ENCODE data around the gene PRKD1.

PRKD1 gene

DNA sequence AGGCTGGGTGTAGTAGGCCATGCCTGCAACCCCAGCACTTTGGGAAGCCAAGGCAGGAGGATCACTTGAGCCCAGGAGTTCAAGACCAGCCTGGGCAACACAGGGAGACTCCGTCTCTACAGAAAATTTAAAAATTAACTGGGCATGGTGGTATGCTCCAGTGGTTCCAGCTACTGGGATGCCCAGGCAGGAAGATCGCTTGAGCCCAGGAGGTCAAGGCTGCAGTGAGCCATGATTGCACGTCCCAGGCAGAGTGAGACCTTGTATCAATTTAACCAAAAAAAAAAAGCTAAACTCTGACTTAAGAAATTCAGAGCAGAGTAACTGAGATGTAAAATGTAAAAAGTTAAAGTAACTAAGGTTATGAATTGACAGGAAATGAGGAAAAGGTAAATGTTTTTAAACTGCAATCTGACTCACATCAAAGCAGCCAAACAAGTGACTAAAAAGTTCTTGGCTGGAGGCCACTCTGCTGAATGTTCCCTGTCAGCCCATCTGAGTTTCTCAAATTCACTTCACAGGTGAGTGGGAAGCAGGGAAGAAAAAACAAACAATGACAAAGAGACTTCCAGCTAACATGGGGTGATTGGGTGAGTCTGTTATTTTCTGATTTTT, 21.3 kb downstream of the PRKD1 start:
- Histone ChIP-seq H3K9me2 (replicated peaks; ENCODE audit: control insufficient read depth, low read length) (no peaks in the 10 kb centered on the region), H3K4me2 (ENCODE audit: low read length) (no peak overlapping the region), H3F3A (ENCODE audit: control insufficient read depth, insufficient read depth) (no peaks in the 10 kb centered on the region), H4K20me1 (ENCODE audit: control insufficient read depth, insufficient read depth, low read depth, low read length) (no peaks in the 10 kb centered on the region), H3K27me3 (ENCODE audit: control insufficient read depth, low read length) (no peaks in the 10 kb centered on the region), H3K27ac (ENCODE audit: low read depth, low read length) (no peak overlapping the region), H3K36me3 (ENCODE audit: control insufficient read depth, low read length) (no peaks in the 10 kb centered on the region), H3K79me2 (ENCODE audit: control insufficient read depth, low read length) (no peaks in the 10 kb centered on the region), H3K4me3 (ENCODE audit: low read length) (no peak overlapping the region), H3K4me1 (ENCODE audit: control insufficient read depth, low read length) (no peaks in the 10 kb centered on the region), H3K9me3 (ENCODE audit: control insufficient read depth, insufficient read depth, low read length) (no peaks in the 10 kb centered on the region; the same call in 1 of the 2 replicates)
- TF ChIP-seq, protein P1, sequence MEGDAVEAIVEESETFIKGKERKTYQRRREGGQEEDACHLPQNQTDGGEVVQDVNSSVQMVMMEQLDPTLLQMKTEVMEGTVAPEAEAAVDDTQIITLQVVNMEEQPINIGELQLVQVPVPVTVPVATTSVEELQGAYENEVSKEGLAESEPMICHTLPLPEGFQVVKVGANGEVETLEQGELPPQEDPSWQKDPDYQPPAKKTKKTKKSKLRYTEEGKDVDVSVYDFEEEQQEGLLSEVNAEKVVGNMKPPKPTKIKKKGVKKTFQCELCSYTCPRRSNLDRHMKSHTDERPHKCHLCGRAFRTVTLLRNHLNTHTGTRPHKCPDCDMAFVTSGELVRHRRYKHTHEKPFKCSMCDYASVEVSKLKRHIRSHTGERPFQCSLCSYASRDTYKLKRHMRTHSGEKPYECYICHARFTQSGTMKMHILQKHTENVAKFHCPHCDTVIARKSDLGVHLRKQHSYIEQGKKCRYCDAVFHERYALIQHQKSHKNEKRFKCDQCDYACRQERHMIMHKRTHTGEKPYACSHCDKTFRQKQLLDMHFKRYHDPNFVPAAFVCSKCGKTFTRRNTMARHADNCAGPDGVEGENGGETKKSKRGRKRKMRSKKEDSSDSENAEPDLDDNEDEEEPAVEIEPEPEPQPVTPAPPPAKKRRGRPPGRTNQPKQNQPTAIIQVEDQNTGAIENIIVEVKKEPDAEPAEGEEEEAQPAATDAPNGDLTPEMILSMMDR (IDR thresholded peaks at IDR 0.05; ENCODE audit: low read depth, low read length, poor library complexity, severe bottlenecking) = no peak
- no peak for TF ChIP-seq EZH2phosphoT487 (IDR thresholded peaks at IDR 0.05; ENCODE audit: borderline replicate concordance, low read length)

- Histone ChIP-seq H3K79me2 (ENCODE audit: control insufficient read depth, low read length) (no peaks in the 10 kb centered on the region), H3K4me3 (ENCODE audit: low read length) (no peak overlapping the region)
- no peak for TF ChIP-seq EZH2phosphoT487 (IDR thresholded peaks at IDR 0.05; ENCODE audit: borderline replicate concordance, low read length)
- TF ChIP-seq, protein P1 (IDR thresholded peaks at IDR 0.05; ENCODE audit: low read depth, low read length, poor library complexity, severe bottlenecking) = no peak
Observed at GRCh38 chr14:29905543-29905942, 22.1 kb downstream of the PRKD1 start.

GRCh38 chr14:29900609-29901350, 26.9 kb downstream of the PRKD1 start:
- no peaks in the 10 kb centered on the region for H3K9me2 ChIP-seq (replicated peaks; ENCODE audit: control insufficient read depth, low read length)
- no peak overlapping the region for H3K4me3 ChIP-seq (ENCODE audit: low read length)
- no peaks in the 10 kb centered on the region for H3K9me3 ChIP-seq (ENCODE audit: control insufficient read depth, insufficient read depth, low read length)
- H3K27me3 ChIP-seq (ENCODE audit: control insufficient read depth, low read length) = no peaks in the 10 kb centered on the region
- no peaks in the 10 kb centered on the region for H3F3A ChIP-seq (ENCODE audit: control insufficient read depth, insufficient read depth)
- H3K4me1 ChIP-seq (ENCODE audit: control insufficient read depth, low read length) = no peaks in the 10 kb centered on the region
- no peaks in the 10 kb centered on the region for H3K36me3 ChIP-seq (ENCODE audit: control insufficient read depth, low read length)
- no peak overlapping the region for H3K4me2 ChIP-seq (ENCODE audit: low read length)
- no peaks in the 10 kb centered on the region for H3K79me2 ChIP-seq (ENCODE audit: control insufficient read depth, low read length)
- no peaks in the 10 kb centered on the region for H4K20me1 ChIP-seq (ENCODE audit: control insufficient read depth, insufficient read depth, low read depth, low read length)
- TF ChIP-seq, protein P1 (IDR thresholded peaks at IDR 0.05; ENCODE audit: low read depth, low read length, poor library complexity, severe bottlenecking) = no peak
- TF ChIP-seq EZH2phosphoT487 (IDR thresholded peaks at IDR 0.05; ENCODE audit: borderline replicate concordance, low read length) = no peak
- H3K27ac ChIP-seq (ENCODE audit: low read depth, low read length) = no peak overlapping the region

More at GRCh38 chr14:29905543-29905942, 22.1 kb downstream of the PRKD1 start:
- no peaks in the 10 kb centered on the region for H3F3A ChIP-seq (ENCODE audit: control insufficient read depth, insufficient read depth)
- no peaks in the 10 kb centered on the region for H3K4me1 ChIP-seq (ENCODE audit: control insufficient read depth, low read length)
- no peaks in the 10 kb centered on the region for H3K9me2 ChIP-seq (replicated peaks; ENCODE audit: control insufficient read depth, low read length)
- H4K20me1 ChIP-seq (ENCODE audit: control insufficient read depth, insufficient read depth, low read depth, low read length) = no peaks in the 10 kb centered on the region
- H3K9me3 ChIP-seq (ENCODE audit: control insufficient read depth, insufficient read depth, low read length) = no peaks in the 10 kb centered on the region; the same call in 1 of the 2 replicates
- no peak overlapping the region for H3K4me2 ChIP-seq (ENCODE audit: low read length)
- H3K27ac ChIP-seq (ENCODE audit: low read depth, low read length) = no peak overlapping the region
- H3K27me3 ChIP-seq (ENCODE audit: control insufficient read depth, low read length) = no peaks in the 10 kb centered on the region
- no peaks in the 10 kb centered on the region for H3K36me3 ChIP-seq (ENCODE audit: control insufficient read depth, low read length)
